H1 (cell line): Measurements from ENCODE around the gene CBLL2. TPM values are rescaled to one million over a fixed set of nuclear protein-coding genes. Genes with fewer than 3 reads are reported as not detected.

Experiments used
- EZH2 ChIP-seq: fragments of 200-600 bp; sonication (generic); IDR thresholded peaks from 2 replicates; pipeline ENCODE4 v1.7.1; 2012; ENCODE audit warnings: low read depth, mild to moderate bottlenecking, moderate library complexity, low read length, inconsistent platforms; ENCODE audit not compliant: severe bottlenecking
- RFX5 ChIP-seq: IDR thresholded peaks from 2 replicates; pipeline ENCODE4 v1.6.1; 2011; ENCODE audit warnings: low read depth, low read length, improper control_type of control experiment, borderline replicate concordance
- SUZ12 ChIP-seq: fragments of 200-600 bp; sonication (generic); IDR thresholded peaks from 2 replicates; pipeline ENCODE4 v1.6.1; 2012; ENCODE audit warnings: mild to moderate bottlenecking, inconsistent platforms, low read length, moderate library complexity, mixed read lengths
- polyA plus RNA-seq, 7 experiments: library from polyadenylated mRNA; depleted of rRNA in 3 of 7; stranded (reverse) in 5 of 7; unstranded in 2 of 7; fragments of >200 nt in 5 of 7; fragments of 200-250 nt in 2 of 7; gene quantifications; 1 replicate in 5 of 7; 2 replicates in 1 of 7; 4 replicates in 1 of 7; pipeline versions ENCODE4 v1.2.1 to v1.2.3, GENCODE V29; 2011 to 2013; ENCODE audit warnings: missing spikeins in 2 of 7, mixed read lengths in 2 of 7
- total RNA-seq: library from RNA; stranded (reverse); fragmentation: NEBNext Ultra II Directional; extraction: Animal tissue kit (Norgen Biotek cat#: 25700); gene quantifications from 2 replicates; pipeline ENCODE4 v1.2.1, GENCODE V29; 2021

Gene CBLL2
- total and polyA plus RNA-seq, 2 of the 8 experiments (the other 6 are each of a cell fraction or from before 2014, with no cell fraction given), result not detected

DNA sequence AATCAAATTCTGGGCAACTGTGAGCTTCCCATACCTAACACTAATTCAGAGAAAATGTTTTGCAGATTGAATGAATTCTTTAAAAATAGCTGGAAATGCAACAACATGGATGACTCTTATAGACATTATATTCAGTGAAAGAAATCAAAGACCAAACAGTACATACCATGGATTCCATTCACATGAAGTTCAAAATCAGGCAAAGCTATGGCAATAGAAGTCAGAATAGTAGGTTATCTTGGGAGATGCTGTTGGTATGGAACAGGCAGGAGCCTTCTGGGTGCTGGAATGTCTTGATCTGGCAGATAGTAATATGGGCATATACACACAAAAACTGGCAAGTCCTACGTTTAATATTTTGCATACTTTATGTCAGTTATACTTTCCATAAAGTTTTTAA, 25.5 kb upstream of the CBLL2 start (continued):
- TF ChIP-seq EZH2 (no peak), RFX5 (no peak), SUZ12 (no peak)
